Measurements from ENCODE around the gene PRADC1. TPM values are rescaled to one million over a fixed set of nuclear protein-coding genes. Genes with fewer than 3 reads are reported as not detected.

Gene PRADC1
- total RNA-seq, 4 donors from 2014 or later = 14.3 to 65.2 (median 33.2) TPM

- no peak for DNase-seq
- Histone ChIP-seq H3K36me3 (peaks cover 8 to 10% of the 10 kb centered on the region in 2 donors), H3K27ac (no peak overlapping the region), H3K4me3 (replicated peaks in 1 of 3) (no peak overlapping the region), H3K27me3 (no peaks in the 10 kb centered on the region), H3K4me1 (no peaks in the 10 kb centered on the region), H3K9me3 (no peaks in the 10 kb centered on the region)
- 88 to 93% methylated on average over 4 to 5 of the region's 8 CpGs for WGBS, 2 donors
- intact Hi-C loops (cut with DNase I) = no loop called here
- TF ChIP-seq, protein P1, sequence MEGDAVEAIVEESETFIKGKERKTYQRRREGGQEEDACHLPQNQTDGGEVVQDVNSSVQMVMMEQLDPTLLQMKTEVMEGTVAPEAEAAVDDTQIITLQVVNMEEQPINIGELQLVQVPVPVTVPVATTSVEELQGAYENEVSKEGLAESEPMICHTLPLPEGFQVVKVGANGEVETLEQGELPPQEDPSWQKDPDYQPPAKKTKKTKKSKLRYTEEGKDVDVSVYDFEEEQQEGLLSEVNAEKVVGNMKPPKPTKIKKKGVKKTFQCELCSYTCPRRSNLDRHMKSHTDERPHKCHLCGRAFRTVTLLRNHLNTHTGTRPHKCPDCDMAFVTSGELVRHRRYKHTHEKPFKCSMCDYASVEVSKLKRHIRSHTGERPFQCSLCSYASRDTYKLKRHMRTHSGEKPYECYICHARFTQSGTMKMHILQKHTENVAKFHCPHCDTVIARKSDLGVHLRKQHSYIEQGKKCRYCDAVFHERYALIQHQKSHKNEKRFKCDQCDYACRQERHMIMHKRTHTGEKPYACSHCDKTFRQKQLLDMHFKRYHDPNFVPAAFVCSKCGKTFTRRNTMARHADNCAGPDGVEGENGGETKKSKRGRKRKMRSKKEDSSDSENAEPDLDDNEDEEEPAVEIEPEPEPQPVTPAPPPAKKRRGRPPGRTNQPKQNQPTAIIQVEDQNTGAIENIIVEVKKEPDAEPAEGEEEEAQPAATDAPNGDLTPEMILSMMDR (IDR thresholded peaks at IDR 0.05) = no peak
- TF ChIP-seq POLR2A (IDR thresholded peaks at IDR 0.05) = no peak
Observed at GRCh38 chr2:73258186-73258912, 25.3 kb upstream of the PRADC1 start.

GRCh38 chr2:73257425-73258125 is 24.5 kb upstream of the PRADC1 start:
- Histone ChIP-seq H3K27me3 (no peaks in the 10 kb centered on the region), H3K36me3 (peaks cover 16 to 18% of the 10 kb centered on the region in 2 donors), H3K4me1 (no peaks in the 10 kb centered on the region), H3K9me3 (no peaks in the 10 kb centered on the region), H3K4me3 (replicated peaks in 1 of 3) (no peak overlapping the region), H3K27ac (no peak overlapping the region)
- intact Hi-C loops (cut with DNase I) = no loop called here
- DNase-seq = no peak
- TF ChIP-seq, protein P1 (IDR thresholded peaks at IDR 0.05) = no peak
- no peak for TF ChIP-seq POLR2A (IDR thresholded peaks at IDR 0.05)
- 74 to 81% methylated on average over 8 to 10 of the region's 10 CpGs for WGBS, 2 donors

GRCh38 chr2:73257021-73257420 is 24.0 kb upstream of the PRADC1 start:
- TF ChIP-seq, protein P1 (IDR thresholded peaks at IDR 0.05) = no peak
- TF ChIP-seq POLR2A (IDR thresholded peaks at IDR 0.05) = no peak
- intact Hi-C loops (cut with DNase I) = no loop called here
- Histone ChIP-seq H3K27ac (no peak overlapping the region), H3K4me1 (no peaks in the 10 kb centered on the region), H3K27me3 (no peaks in the 10 kb centered on the region), H3K36me3 (peaks cover 18 to 21% of the 10 kb centered on the region in 2 donors), H3K9me3 (no peaks in the 10 kb centered on the region), H3K4me3 (replicated peaks in 1 of 3) (no peak overlapping the region)
- WGBS, 2 donors = 91 to 100% methylated on average over 2 of the region's 2 CpGs
- DNase-seq = no peak

DNA sequence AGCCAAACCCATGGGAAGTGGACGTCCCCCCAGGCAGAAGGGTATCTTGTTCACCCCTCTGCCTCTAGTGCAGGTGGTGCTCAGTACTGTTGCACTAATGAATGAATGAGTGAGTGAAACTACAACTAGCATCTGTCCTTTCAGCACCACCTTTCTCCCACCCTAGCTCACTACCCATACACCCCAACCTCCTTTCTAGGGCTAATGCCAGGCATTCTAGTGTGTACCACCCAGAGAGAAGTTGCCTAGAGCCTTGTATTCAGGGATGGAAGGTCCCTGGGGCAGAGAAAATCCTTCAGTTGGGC is 23.5 kb upstream of the PRADC1 start:
- Histone ChIP-seq H3K27ac (no peak overlapping the region), H3K36me3 (peaks cover 23 to 26% of the 10 kb centered on the region in 2 donors), H3K27me3 (no peaks in the 10 kb centered on the region), H3K9me3 (no peaks in the 10 kb centered on the region), H3K4me3 (replicated peaks in 1 of 3) (no peak overlapping the region), H3K4me1 (no peaks in the 10 kb centered on the region)
- WGBS, 2 donors = 44 to 92% methylated on average over 1 of the region's 1 CpG
- no peak for DNase-seq
- TF ChIP-seq, protein P1 (IDR thresholded peaks at IDR 0.05) = no peak
- no peak for TF ChIP-seq POLR2A (IDR thresholded peaks at IDR 0.05)
- intact Hi-C loops (cut with DNase I) = no loop called here

All from thyroid gland (tissue), 4 donors.